Superior temporal gyrus (tissue), 1 donor: Measurements from ENCODE around the gene CREBZF.

Source experiments
- DNase-seq: peaks from one replicate; pipeline ENCODE4 v3.0.0-alpha.2; 2016; ENCODE audit errors: extremely low spot score

The CREBZF gene, protein sequence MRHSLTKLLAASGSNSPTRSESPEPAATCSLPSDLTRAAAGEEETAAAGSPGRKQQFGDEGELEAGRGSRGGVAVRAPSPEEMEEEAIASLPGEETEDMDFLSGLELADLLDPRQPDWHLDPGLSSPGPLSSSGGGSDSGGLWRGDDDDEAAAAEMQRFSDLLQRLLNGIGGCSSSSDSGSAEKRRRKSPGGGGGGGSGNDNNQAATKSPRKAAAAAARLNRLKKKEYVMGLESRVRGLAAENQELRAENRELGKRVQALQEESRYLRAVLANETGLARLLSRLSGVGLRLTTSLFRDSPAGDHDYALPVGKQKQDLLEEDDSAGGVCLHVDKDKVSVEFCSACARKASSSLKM

DNA sequence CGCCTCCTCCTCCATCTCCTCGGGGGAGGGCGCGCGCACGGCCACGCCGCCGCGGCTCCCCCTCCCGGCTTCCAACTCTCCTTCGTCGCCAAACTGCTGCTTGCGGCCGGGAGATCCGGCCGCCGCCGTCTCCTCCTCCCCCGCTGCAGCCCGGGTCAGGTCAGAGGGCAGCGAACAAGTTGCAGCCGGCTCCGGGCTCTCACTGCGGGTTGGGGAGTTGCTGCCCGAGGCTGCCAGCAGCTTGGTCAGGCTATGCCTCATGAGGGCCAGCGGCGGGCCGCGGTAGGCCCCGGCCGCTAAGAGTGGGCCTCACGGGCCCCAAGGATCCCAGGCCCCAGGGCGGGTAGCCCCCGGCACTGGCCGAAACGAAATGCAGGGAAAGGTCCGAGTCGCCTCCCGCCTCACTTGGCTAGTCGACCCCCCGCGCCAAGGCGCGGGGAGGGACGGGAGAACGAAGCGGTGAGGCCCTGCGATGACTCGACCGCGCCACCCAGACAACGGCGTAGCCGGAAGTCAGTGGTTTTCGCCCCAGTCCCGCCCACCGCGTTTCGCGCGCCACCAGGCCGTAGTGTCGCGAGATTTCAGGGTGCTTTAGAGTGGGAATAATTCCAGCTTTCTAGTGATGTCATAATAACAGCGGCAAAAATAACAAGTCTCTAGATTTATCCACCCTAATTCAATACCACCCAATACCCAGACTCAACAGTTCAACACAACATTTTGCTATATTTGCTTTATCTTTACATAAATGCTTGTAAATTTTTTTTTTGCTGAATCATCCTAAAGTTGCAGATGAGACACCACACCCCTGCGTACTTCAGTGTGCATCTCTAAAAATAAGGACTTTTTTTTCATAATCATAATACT is at the start of gene CREBZF:
TSS of gene CREBZF (minus strand) at position 515 of the 867 bp plus-strand sequence. CDS start at position 261, 254 bp downstream.
- DNase-seq = peak; percentile 98

DNA sequence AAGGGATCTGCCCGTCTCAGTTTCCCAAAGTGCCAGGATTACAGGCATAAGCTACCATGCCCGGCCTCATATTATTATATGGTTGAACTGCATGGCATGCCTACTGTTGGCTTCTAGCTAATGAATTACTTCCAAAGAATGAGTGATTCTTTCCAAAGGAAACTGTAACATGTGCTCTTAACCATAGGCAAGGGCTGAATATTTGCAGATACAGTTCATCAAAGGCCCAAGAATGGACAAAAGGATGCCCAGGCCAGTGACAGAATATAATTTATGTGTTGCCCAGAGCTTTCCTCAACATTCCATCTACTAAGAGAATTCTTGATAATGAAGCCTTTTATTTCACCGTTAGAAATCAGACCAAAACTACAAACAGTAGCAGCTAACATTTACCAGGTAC is 48.0 kb upstream of the CREBZF start:
- no peak for DNase-seq

GRCh38 chr11:85710917-85711316 is 46.0 kb upstream of the CREBZF start:
- peak; percentile 56 for DNase-seq

- DNase-seq = peak; percentile 32
Observed at GRCh38 chr11:85709941-85710702, 45.2 kb upstream of the CREBZF start.

DNA sequence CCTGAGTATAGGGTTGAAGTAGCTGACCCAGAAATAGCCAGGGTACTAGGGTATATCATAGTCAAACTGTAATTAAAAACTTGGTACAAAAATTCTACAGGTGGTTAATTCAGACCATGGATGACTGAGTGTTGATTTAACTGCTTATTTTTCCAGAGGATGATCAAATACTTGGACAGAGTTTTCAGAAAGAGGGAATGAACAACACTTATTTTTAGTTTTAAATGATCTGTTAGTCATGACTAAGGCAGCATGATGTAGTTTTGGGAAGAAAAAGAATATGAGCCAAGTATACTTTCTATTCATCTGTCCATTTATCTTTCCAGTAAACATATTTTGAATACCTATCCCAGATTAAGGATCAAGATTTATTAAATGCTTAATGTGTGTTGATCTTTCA is 40.9 kb upstream of the CREBZF start:
- DNase-seq = peak; percentile 43

- peak; percentile 24 for DNase-seq
Observed at GRCh38 chr11:85704967-85705366, 40.0 kb upstream of the CREBZF start.

DNA sequence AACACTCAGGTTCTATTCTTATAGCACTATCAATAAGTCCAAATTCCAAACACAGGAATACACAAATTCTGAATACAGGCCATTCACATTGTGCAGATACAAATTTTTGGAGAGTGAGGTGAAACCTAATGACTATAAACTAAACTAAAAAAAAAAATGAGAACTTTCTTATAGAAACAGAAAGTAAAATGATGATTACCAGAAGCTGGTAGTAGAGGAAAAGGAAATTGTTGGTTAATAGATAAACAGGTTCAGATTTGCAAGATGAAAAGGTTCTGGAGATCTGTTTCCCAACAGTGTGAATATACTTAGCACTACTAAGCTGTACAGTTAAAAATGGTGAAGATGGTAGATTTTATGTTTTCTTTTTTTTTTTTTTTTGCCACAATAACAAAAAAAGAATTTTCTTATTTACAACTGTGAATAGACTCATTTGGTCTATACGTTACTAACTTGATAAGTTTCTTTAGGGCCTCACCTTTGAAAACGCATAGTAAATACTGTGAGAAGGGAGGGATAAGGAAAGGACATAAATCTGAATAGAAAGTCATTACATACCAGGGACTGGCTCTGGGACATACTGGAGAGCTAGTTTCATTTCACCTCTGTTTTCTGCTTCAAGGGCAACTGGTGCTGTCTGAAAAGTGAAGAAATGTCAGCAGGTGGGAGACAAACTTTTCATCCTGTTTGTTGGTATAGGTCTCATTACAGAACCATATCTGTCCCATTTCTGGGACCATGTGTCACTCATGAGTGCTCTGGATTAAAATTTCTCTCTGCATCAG is 35.2 kb upstream of the CREBZF start:
- no peak for DNase-seq

- no peak for DNase-seq
Observed at GRCh38 chr11:85698195-85698594, 33.3 kb upstream of the CREBZF start.

GRCh38 chr11:85697747-85698146 is 32.8 kb upstream of the CREBZF start:
- DNase-seq = no peak

DNA sequence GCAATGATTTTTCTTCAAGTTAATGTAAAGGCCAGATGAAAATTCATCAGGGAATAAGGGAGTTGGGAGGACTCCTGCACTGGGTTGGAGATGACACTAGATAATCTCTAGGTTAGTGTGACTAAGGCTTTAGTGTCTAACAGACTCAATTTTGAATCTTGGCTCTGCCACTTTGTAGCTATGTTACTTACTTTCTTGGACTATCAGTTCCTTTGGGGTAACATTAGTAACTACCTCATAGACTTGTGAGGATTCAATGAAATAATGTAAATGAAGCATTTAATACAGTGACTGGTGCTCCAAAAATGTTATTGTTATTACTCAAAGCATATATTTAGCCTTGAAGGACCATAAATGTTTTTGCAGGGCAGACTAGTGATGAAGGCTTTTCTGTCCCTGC is 30.6 kb upstream of the CREBZF start:
- no peak for DNase-seq

DNA sequence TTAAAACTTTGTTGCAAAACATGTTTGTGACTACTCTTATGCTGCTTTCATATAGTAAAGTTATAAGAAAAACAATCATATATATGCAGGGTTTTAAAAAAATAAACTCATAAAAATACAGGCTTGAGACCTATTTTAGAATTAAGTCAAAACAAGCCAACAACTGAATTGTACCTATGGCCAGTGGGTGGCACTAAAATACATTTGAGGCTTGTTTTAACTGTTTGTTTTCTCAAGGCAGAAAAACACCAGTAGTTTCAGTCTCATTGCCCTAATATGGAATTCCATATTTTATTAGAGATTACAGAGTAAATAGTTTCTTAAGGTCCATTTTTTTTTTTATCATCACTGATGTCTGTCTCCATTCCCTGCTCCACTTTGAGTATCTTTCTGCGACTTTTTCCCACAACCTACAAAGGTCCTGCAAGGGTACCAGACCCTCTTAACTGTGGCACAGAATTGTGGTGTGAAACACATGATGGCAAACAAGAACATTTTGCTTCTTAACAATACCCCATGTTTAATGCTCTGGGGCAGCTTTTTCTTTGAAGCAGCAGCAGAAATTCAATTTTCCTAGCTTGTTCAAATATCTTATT is 29.6 kb upstream of the CREBZF start:
- DNase-seq = peak; percentile 86

- DNase-seq = peak; percentile 85
Observed at GRCh38 chr11:85685820-85686459, 21.0 kb upstream of the CREBZF start, which contains the start of gene CCDC89. CCDC89 (minus strand) TSS chr11:85686195; CDS start chr11:85686130, 65 bp downstream.

DNA sequence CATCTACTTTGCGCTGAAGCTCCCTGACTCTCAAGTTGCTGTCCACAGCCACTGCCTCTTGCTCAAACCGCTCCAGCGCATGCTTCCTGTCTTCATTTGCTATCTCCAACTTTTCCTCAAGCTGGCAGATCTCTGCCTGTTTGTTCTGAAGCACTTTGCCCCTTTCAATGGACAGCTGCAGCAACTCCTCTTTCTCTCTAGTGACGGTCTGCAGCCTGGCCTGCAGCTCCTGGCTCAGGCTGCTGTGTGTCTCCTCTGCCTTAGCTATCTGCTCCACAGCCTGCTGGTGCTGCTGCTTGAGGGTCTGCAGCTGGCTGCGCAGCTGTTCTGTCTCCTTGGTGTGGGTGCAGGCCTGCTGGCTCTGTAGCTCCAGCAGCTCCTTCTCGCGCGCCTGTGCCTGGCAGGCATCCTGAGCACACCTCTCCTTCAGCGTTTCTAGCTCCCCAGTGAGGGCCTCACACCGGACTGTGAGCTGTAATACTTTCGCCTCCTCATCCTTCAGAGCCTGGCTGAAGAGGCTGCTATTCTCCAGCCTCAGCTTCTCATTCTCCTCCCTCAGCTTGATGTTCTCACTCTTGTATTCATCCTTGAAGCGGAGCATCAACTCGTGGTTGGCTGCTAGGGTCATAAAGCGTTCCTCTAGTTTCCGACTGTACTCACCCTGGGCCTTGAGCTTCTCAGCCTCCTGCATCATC is 20.3 kb upstream of the CREBZF start:
- DNase-seq = peak; percentile 38

DNA sequence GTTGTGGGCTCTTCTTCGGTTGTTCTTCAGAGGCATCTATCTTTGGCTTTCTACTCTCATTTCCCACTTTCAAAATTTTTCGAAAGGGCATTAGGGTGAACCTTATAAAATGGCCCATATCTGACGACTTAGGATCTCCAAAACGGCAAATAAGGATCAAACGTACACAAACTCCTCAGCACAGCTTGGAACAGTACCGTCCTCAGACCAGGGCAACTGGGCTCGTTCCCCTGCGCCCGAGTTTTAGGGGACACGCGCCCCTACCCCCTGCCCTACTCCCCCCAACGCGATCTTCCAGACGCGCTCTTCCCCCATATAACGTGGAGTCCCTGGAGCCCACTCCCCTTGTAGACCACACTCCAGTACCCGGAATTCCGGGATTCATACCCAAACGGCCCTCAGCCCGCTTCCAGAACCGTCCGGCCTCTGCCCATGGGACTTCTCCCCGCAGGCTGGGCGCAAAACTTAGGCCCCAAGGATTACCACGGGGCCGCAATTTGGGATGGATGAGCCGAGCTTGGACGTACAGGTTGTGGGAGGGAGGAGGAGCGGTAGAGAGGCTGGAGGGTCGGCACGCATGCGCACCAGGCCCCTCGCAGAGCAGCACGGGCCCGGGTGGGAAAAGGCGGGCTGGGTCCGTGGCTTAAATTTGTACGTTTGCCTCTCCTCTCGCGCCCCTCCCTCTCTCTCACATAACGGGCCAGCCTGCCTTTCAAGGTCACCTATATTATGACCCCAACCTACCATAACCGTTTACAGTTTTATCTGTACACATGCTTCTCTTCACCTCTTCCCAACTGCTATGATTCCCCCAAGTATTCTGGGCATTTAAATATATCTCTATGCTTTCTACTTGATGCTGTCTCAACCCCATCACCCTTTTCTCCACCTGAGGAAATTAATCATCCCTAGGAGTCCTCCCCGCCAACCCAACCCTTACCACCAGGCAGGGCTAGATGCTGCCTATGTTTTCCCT is 17.7 kb upstream of the CREBZF start:
- peak; percentile 49 for DNase-seq

DNA sequence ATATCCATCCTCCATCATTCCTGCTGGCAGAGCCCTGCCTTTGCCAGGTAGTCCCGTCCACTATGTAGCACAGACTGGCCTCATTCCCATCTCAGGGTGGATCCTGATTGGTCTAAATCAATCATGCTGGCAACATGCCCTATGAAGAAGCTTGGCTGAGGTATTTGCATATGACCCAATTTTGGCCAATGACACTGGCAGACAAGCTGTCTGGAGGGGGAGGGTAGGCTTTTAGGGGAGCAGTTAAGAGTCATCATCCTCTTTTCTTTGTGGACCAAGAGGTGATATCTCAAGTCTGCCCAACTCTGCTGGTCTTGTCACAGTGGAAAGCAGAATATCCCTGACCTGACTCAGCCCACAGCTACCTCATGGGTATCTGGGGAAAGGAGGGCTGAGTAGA is 16.0 kb upstream of the CREBZF start:
- DNase-seq = no peak

DNA sequence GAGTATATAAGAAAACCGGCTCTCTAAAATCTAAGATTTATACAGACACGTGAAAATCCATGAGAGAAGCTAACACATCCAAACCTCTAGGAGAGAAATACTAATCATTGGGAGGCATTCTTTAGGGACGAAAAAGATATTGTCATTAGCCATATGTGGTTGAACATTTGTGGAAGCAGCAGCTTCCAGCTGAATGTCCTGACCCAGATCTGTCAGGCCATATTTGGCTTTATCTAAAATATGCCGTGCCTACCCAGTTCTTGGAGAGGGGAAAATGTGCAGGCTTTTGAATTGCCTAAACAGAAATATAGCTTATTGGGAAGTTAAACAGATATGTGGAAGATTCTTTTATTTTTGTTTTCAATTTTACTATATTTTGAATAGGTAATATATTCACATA is 14.6 kb upstream of the CREBZF start:
- no peak for DNase-seq

DNA sequence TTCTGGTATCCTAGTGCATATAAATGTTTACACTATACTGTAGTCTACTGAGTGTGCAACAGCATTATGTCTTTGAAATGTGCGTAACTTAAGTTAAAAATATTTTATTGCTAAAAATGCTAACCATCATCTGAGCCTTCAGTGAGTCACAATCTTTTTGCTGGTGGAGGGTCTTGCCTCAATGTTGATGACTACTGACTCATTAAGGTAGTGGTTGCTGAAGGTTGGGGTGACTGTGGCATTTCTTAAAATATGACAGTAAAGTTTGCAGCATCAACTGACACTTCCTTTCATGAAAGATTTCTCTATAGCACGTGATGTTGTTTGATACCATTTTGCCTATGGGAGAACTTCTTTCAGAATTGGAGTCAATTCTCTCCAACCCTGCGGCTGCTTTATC is 8.5 kb upstream of the CREBZF start:
- DNase-seq = no peak

DNA sequence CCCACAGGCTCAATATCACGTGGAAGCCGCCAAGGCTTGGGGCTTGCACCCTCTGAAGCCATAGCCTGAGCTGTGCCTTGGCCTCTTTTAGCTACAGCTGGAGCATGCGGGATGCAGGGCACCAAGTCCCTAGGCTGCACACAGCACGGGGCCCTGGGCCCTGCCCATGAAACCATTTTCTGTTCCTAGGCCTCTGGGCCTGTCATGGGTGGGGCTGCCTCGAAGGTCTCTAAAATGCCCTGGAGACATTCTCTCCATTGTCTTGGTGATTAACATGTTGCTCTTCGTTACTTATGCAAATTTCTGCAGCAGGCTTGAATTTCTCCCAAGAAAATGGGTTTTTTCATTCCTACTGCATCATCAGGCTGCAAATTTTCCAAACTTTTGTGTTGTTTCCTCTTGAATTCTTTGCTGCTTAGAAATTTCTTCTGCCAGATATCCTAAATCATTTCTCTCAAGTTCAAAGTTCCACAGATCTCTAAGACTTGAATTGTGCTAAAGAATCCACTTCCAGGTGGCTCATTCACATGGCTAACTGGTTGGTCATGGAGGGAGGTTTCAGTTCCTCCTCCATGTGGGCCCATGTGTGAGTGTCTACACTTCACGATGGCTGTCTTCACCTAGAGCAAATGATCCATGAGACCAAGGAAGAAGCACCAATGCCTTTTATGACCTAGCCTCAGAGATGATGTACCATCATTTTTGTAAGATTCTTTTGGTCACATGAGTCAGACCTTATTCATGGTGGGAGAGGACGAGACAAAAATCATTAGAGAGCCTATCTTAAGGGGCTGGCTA is 7.4 kb upstream of the CREBZF start:
- DNase-seq = no peak
